ENCODE data around the gene SERPINB2.

GRCh38 chr18:63888470-63889190 is 1.1 kb downstream of the SERPINB2 start:
- TF ChIP-seq CTCF (IDR thresholded peaks at IDR 0.05 in 2 of 3, conservative IDR thresholded peaks at IDR 0.05 in 1 of 3; ENCODE audit: control insufficient read depth in 2 of 3, extremely low read depth in 1 of 3, insufficient read depth in 1 of 3, low read depth in 3 of 3, low read length in 3 of 3), result no peak
- no peak for TF ChIP-seq EZH2 (IDR thresholded peaks at IDR 0.05; ENCODE audit: borderline replicate concordance, control insufficient read depth, low read depth, low read length)
- no peak for TF ChIP-seq CEBPB (IDR thresholded peaks at IDR 0.05; ENCODE audit: borderline replicate concordance in 1 of 2, low read depth in 2 of 2, low read length in 2 of 2)
- TF ChIP-seq POLR2A (IDR thresholded peaks at IDR 0.05; ENCODE audit: low read depth, low read length), result no peak
- no peak for TF ChIP-seq MTA3 (IDR thresholded peaks at IDR 0.05; ENCODE audit: borderline replicate concordance, low read length)
- no peak for TF ChIP-seq WRNIP1 (IDR thresholded peaks at IDR 0.05; ENCODE audit: borderline replicate concordance, low read depth, low read length)
- TF ChIP-seq RFX5 (IDR thresholded peaks at IDR 0.05; ENCODE audit: low read depth, low read length), result no peak
- TF ChIP-seq STAT1 (conservative IDR thresholded peaks at IDR 0.05), result no peak
- no peak for TF ChIP-seq BHLHE40 (IDR thresholded peaks at IDR 0.05; ENCODE audit: borderline replicate concordance in 1 of 2, low read depth in 2 of 2, low read length in 1 of 2)
- TF ChIP-seq POLR2AphosphoS5 (IDR thresholded peaks at IDR 0.05; ENCODE audit: low read length), result no peak
- no peak for TF ChIP-seq CREM (IDR thresholded peaks at IDR 0.05; ENCODE audit: low read depth)
- TF ChIP-seq ATF2 (IDR thresholded peaks at IDR 0.05; ENCODE audit: low read length), result no peak
- TF ChIP-seq SMC3 (IDR thresholded peaks at IDR 0.05; ENCODE audit: borderline replicate concordance, low read length), result no peak

Data from GM12878 (cell line).